GM18873 (cell line): Measurements from ENCODE around the gene LMO4.
A peak's percentile ranks its signal among the peaks of the same experiment; 100 is the strongest.

Experiments used
- ATAC-seq: cut with Tn5 transposase; IDR thresholded peaks from one replicate; pipeline ENCODE4 v1.9.1; 2021; ENCODE audit warnings: mild to moderate bottlenecking, moderate library complexity, moderate number of reproducible peaks; ENCODE audit not compliant: unreplicated experiment, low FRiP score

LMO4 gene

GRCh38 chr1:87328272-87329050, at the start of gene LMO4:
LMO4 (plus strand) TSS chr1:87328880; CDS start chr1:87332016, 3,136 bp downstream.
- peak; percentile 87 for ATAC-seq

- ATAC-seq = no peak
These were observed 49.2 kb upstream of the LMO4 start for GRCh38 chr1:87279536-87279875.

GRCh38 chr1:87279966-87280535, 48.6 kb upstream of the LMO4 start:
- no peak for ATAC-seq

- ATAC-seq = no peak
These were observed 44.0 kb upstream of the LMO4 start for GRCh38 chr1:87284456-87285240.

GRCh38 chr1:87291107-87291506, 37.6 kb upstream of the LMO4 start:
- ATAC-seq = no peak

- no peak for ATAC-seq
These were observed 35.8 kb upstream of the LMO4 start for GRCh38 chr1:87292684-87293493.

GRCh38 chr1:87294633-87295032, 34.0 kb upstream of the LMO4 start:
- ATAC-seq = no peak

GRCh38 chr1:87295445-87296110, 33.1 kb upstream of the LMO4 start:
- no peak for ATAC-seq

GRCh38 chr1:87296206-87296605, 32.5 kb upstream of the LMO4 start:
- ATAC-seq = no peak

- ATAC-seq = no peak
These were observed 29.0 kb upstream of the LMO4 start for GRCh38 chr1:87299661-87300060.

GRCh38 chr1:87300628-87301027, 28.1 kb upstream of the LMO4 start:
- ATAC-seq = no peak

GRCh38 chr1:87305151-87305550, 23.5 kb upstream of the LMO4 start:
- no peak for ATAC-seq

GRCh38 chr1:87305762-87306161, 22.9 kb upstream of the LMO4 start:
- ATAC-seq = no peak

- ATAC-seq = no peak
These were observed 21.4 kb upstream of the LMO4 start for GRCh38 chr1:87307306-87307705.

- no peak for ATAC-seq
These were observed 20.7 kb upstream of the LMO4 start for GRCh38 chr1:87307931-87308330.

- ATAC-seq = no peak
These were observed 14.6 kb upstream of the LMO4 start for GRCh38 chr1:87314091-87314490.

- no peak for ATAC-seq
These were observed 10.5 kb upstream of the LMO4 start for GRCh38 chr1:87318056-87318650.

GRCh38 chr1:87318806-87319205, 9.9 kb upstream of the LMO4 start:
- no peak for ATAC-seq

GRCh38 chr1:87325982-87326738, 2.5 kb upstream of the LMO4 start:
- no peak for ATAC-seq
